ENCODE measurements around the gene LDLRAD3.

The LDLRAD3 gene

GRCh38 chr11:36273110-36273509 lies 329.2 kb downstream of the LDLRAD3 start:
- no peak for DNase-seq (ENCODE audit: low spot score)

DNA sequence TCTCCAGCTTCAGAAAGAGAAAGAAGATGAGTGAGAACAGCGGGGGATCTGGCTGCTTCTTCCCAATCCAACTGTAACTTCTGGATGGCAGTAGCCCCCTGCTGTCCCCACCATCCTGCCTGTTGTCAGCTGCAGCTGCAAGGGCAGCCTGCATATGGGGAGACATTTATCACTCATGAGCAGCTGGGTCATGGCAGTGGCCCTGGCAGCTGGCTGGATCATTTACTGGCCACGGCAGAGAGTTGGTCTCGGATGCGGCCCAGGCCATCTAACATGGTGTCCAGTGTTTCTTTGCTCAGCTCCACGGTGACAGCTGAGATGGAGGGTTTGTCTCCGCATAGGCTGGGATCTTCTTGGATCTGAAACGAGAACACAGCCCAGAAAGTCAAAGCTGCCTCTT lies 330.6 kb downstream of the LDLRAD3 start:
- DNase-seq (ENCODE audit: low spot score) = no peak

DNA sequence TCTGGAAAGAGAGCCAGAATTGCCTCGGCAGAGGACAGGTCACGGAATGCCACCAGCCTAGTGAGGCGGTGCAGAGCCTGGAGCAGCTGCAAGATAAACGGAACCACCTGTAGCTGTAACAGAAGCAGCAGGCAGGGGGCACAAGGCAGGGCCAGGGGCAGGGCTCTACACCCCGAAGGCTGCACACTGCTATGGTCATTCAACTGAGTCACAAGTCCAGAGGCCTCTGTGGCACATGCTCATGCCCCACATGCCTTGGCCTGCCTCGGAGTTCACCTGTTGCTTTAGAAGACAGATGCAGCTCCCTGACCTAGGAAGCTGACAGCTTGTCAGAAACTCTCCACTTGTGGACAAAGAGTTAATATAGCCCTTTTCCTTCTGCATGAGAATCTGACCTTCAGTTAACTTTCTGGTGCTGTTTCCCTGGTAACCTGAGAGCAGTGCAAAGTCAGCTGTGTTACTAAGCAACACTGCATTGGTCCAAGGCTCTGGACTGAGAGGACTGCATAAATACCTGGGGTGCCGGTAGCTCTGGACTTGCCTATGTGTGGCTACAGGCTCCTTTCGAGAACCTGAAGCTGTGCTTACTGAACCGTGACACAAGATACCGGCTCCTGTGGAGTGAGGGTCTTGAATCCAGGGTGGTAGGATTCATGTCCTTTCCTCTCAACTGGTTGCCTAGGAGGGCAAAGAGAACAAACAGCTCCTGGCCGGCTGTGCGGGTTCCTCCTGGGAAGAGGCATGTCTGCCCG lies 334.8 kb downstream of the LDLRAD3 start:
- no peak for DNase-seq (ENCODE audit: low spot score)

DNA sequence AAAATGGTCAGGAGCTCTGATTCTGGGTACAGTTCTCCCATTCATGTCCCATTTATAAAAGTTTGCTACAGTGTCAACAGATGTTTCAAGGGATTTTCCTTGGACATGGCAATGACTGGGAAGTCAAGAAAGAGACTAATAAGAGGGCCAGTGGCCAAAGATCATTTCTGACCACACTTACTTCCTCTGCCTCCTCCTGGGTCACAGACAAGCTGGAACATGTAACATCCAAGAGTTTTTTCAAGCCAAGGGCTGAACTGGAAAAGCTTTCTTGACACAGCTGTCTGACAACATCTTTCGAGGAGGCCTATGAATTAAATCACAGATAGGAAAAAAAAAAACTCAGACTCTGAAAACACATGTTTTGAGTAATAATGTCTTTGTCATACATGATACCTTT lies 336.7 kb downstream of the LDLRAD3 start:
- no peak for DNase-seq (ENCODE audit: low spot score)
